Gastroesophageal sphincter (tissue), 3 donors: ENCODE measurements around the gene TP73.

ENCODE experiments used
- EP300 ChIP-seq: sonication (generic); formaldehyde crosslinking; IDR thresholded peaks from one replicate; pipeline ENCODE4 v1.6.1; 2017; ENCODE audit warnings: antibody characterized with exemption, mild to moderate bottlenecking
- POLR2A ChIP-seq, 2 donors: fragments of 450-650 bp; IDR thresholded peaks; one replicate each; pipeline ENCODE4 v1.6.1; 2017; ENCODE audit warnings: antibody characterized with exemption in 2 of 2, mild to moderate bottlenecking in 2 of 2, moderate library complexity in 1 of 2
- POLR2AphosphoS5 ChIP-seq: sonication (generic); formaldehyde crosslinking; IDR thresholded peaks from one replicate; pipeline ENCODE4 v1.6.1; 2017; ENCODE audit warnings: antibody characterized with exemption
- TF ChIP-seq, protein P1 (sequence below), 4 experiments: fragments of 200-600 bp in 2 of 4; fragments of 450-650 bp in 2 of 4; sonication (generic) in 1 of 4; IDR thresholded peaks; one replicate each; pipeline ENCODE4 v1.5.1; 2017 to 2019; ENCODE audit warnings: antibody characterized with exemption in 4 of 4, mild to moderate bottlenecking in 2 of 4, moderate library complexity in 2 of 4

DNA sequence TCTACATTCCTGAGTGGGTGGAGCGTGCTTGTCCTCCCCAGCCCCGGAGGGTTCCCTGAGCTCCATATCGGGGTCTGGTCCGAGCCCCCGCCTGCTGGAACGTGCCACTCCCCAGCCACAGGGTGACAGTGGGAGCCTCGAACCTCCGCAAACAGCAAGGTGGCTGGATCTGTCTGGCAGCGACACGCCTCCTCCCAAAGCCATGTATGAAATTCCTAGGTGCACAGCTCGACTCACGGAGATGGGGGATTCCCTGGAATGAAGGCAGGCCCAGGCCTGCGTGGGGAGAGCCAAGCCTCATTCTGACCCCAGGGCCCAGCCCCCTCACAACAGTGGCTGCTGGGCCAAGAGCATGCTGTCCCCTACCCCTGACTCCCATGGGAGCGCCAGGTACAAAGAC, 32.9 kb downstream of the TP73 start:
- TF ChIP-seq, protein P1, sequence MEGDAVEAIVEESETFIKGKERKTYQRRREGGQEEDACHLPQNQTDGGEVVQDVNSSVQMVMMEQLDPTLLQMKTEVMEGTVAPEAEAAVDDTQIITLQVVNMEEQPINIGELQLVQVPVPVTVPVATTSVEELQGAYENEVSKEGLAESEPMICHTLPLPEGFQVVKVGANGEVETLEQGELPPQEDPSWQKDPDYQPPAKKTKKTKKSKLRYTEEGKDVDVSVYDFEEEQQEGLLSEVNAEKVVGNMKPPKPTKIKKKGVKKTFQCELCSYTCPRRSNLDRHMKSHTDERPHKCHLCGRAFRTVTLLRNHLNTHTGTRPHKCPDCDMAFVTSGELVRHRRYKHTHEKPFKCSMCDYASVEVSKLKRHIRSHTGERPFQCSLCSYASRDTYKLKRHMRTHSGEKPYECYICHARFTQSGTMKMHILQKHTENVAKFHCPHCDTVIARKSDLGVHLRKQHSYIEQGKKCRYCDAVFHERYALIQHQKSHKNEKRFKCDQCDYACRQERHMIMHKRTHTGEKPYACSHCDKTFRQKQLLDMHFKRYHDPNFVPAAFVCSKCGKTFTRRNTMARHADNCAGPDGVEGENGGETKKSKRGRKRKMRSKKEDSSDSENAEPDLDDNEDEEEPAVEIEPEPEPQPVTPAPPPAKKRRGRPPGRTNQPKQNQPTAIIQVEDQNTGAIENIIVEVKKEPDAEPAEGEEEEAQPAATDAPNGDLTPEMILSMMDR (IDR thresholded peaks at IDR 0.05) = no peak
- TF ChIP-seq POLR2AphosphoS5 (no peak), EP300 (no peak), POLR2A (IDR thresholded peaks at IDR 0.05) (no peak)
